Psoas muscle (tissue), 8 donors: Measurements from ENCODE around the gene C4B. TPM values are rescaled to one million over a fixed set of nuclear protein-coding genes. Genes with fewer than 3 reads are reported as not detected.
"Not testable (repeated sequence)": the region's sequence is repeated elsewhere in the genome, so short reads cannot be mapped to it uniquely, and the experiment has no call there.

ENCODE experiments used
- ATAC-seq, 4 donors: fragments of 200-7000 bp; cut with Tn5 transposase; one replicate each; pipeline ENCODE4 v1.9.1; 2020; ENCODE audit warnings: moderate library complexity in 3 of 4, mild to moderate bottlenecking in 2 of 4
- DNase-seq, 2 donors: peaks; one replicate each; pipeline ENCODE4 v3.0.0-alpha.2; 2020
- H3K27ac ChIP-seq: fragments of 200-600 bp; one replicate; pipeline ENCODE4 v1.8.0; 2022
- H3K27me3 ChIP-seq, 3 donors: fragments of 200-600 bp in 1 of 3; one replicate each; pipeline versions ENCODE4 v1.6.1 to v1.8.0; 2013 to 2022; ENCODE audit warnings: low read length in 2 of 3, mild to moderate bottlenecking in 2 of 3, moderate library complexity in 1 of 3; ENCODE audit not compliant: insufficient read depth in 3 of 3
- H3K36me3 ChIP-seq, 2 donors: fragments of 200-600 bp in 1 of 2; one replicate each; pipeline versions ENCODE4 v1.6.1 to v1.8.0; 2013 to 2022; ENCODE audit warnings: low read depth in 1 of 2, mild to moderate bottlenecking in 1 of 2, moderate library complexity in 1 of 2; ENCODE audit not compliant: insufficient read depth in 1 of 2
- H3K4me1 ChIP-seq: fragments of 200-600 bp; one replicate; pipeline ENCODE4 v1.8.0; 2022
- H3K4me3 ChIP-seq: fragments of 200-600 bp; one replicate; pipeline ENCODE4 v1.8.0; 2022; ENCODE audit warnings: mild to moderate bottlenecking
- H3K9me3 ChIP-seq: fragments of 200-600 bp; one replicate; pipeline ENCODE4 v1.8.0; 2022
- WGBS, 3 donors: extraction: QIAGEN DNeasy Blood & Tissue Kit; methylation state at CpG; one replicate each; pipeline versions ENCODE4 v1.1.6 to v1.1.7; 2013; 5-methylcytosine and 5-hydroxymethylcytosine counted together
- intact Hi-C, 2 donors: fragments of 100-400 bp; cut with DNase I; formaldehyde crosslinking; loops; one replicate each; pipeline versions ENCODE4 v1.11.0 to v1.14.2; 2022
- polyA plus RNA-seq, 3 donors: library from polyadenylated mRNA; stranded (reverse); fragments of 200-250 nt; gene quantifications; one replicate each; pipeline ENCODE4 v1.2.3, GENCODE V29; 2013
- total RNA-seq, 4 donors: library from RNA; stranded (reverse); fragmentation: NEBNext Ultra II Directional in 2 of 4; extraction: Animal tissue kit (Norgen Biotek cat#: 25700) in 2 of 4; gene quantifications; one replicate each; pipeline versions ENCODE4 v1.2.1 to v1.2.4, GENCODE V29; 2021 to 2023
- donor health status: healthy with polysubstance abuse.
- donor health status: DM: no; HTN: no; CAD: no; lungs with moderate emphysema.
- donor health status: Bipolar disorder and iron deficiency.
- donor health status: healthy.
- donor health status: DM: yes; HTN: yes; CAD: no.
- donor health status: DM: no; HTN: no; CAD: no.
- donor health status: DM: no; HTN: no; CAD: no.
- donor health status: DM: yes; HTN: yes; CAD: no.

Gene C4B
- total and polyA plus RNA-seq, 7 donors = 2.6 to 12.6 (median 5.6) TPM

DNA sequence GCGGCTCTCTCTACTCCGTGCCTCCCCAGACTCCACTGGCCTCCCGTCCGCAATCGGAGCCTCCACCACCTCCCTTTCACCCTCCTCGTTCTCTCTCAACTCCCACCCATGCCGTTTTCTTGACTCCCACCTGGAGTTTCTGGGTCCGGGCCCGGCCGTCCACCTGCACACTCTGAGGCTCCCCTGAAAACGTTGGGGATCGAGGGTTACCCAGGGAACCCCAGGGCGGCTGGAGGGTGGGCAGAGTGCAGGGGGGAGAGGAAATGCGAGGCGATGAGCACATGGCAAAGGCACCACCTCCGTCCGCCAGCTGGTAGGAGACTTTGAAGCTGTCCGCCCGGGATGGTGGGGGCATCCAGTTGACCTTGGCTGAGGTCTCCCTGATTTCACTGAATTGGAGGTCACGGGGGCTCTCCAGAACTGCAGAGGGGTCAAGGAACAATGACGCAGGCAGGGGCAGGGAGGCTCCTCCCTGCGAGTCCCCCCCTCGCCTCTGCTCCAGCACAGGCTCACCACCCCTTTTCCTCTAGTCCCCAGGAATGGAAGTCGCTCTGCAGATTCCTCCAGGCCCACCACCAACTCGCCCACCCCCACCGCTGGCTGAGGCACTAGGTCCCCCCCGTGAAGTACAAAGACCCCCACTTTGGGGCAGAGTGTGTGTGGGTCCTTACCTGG is 3.6 kb upstream of the C4B start:
- 70 to 76% (median 74%) methylated on average over 13 to 18 of the region's 27 CpGs for WGBS, 3 donors
- DNase-seq = peak; percentile 17 to 23
- H3K27me3 ChIP-seq, intact Hi-C loops, ATAC-seq, H3K9me3 ChIP-seq, H3K27ac ChIP-seq, H3K4me3 ChIP-seq, H3K36me3 ChIP-seq, H3K4me1 ChIP-seq: not testable (repeated sequence)

DNA sequence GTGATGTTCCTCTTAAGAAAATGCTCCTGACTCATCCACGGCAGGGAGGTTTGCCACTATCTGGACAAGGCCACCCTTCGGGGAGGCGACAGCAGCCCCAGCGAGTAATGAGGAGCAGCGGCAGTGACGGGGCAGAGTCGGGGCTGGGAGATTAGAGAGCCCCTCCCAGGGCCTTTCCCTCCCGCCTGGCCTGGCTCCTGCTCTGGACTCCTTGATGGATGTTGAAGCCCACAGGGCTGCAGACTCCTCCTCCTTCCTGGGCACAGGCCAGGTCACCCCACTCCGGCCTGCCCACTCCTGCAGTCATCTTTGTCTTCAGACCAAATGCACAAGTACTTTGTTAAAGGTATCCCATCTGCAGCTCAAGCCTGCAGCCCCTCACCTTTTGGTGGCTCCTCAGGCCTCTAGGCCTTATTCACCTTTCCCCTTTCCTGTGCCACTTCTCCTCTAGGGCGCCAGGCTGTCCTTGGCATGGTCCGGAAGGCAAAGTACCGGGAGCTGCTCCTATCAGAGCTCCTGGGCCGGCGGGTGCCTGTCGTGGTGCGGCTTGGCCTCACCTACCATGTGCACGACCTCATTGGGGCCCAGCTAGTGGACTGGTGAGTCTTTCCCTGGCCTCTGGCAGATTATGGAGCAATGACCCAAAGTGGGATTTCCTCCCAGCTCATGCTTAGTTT is 1.5 kb upstream of the C4B start:
- H3K4me1 ChIP-seq, intact Hi-C loops: not testable (repeated sequence)
- peak; percentile 47 to 49 for DNase-seq

DNA sequence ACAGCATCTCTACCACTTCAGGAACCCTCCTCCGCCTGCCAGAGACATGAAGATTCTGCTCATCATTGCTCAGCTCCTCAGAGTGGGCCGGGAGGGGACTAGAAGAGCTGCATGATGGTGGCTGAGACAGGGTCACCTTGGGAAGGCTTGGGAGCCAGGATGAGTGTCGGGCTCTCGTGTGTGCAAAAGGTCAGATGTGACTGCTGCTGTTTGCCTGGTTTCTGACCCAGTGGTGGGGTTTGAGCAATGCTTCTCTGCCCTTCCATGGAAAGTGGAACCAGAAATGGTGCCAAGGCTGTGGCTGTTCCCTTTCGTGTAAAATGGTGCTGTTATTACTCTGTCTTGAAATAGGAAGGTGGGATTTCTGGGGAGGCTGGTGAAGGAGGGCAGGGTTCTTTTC is 857 bp upstream of the C4B start:
- intact Hi-C loops, ATAC-seq, H3K27me3 ChIP-seq, H3K4me3 ChIP-seq, H3K4me1 ChIP-seq, H3K36me3 ChIP-seq, H3K27ac ChIP-seq, H3K9me3 ChIP-seq, DNase-seq: not testable (repeated sequence)
- no CpG with 5 or more reads among the region's 5 CpGs for WGBS, 3 donors

More for the DNA sequence above, 1.5 kb upstream of the C4B start:
- not testable (repeated sequence) for ATAC-seq, H3K36me3 ChIP-seq, H3K4me3 ChIP-seq, H3K27ac ChIP-seq, H3K27me3 ChIP-seq, H3K9me3 ChIP-seq
- WGBS, 3 donors = 82 to 85% (median 82%) methylated on average over 13 to 16 of the region's 17 CpGs

DNA sequence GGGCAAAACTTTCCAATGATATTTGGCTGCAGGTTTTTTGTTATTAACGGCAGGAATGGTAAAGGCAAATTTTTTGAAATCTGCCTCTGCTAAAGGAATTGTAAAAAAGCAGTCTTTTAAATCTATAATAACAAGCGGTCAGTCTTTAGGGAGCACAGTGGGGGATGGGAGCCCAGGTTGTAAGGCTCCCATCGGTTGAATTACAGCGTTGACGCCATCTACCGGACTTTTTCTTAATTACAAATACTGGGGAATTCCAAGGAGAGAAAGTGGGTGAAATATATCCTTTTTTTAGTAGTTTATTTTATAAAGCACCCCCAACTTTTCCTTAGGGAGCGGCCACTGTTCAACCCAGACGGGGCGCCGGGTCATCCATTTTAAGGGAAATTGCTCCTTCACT is 7.5 kb downstream of the C4B start:
- H3K27ac ChIP-seq, intact Hi-C loops, H3K9me3 ChIP-seq, H3K27me3 ChIP-seq, H3K36me3 ChIP-seq, H3K4me3 ChIP-seq, ATAC-seq, DNase-seq, H3K4me1 ChIP-seq: not testable (repeated sequence)
- no CpG with 5 or more reads among the region's 10 CpGs for WGBS, 3 donors

DNA sequence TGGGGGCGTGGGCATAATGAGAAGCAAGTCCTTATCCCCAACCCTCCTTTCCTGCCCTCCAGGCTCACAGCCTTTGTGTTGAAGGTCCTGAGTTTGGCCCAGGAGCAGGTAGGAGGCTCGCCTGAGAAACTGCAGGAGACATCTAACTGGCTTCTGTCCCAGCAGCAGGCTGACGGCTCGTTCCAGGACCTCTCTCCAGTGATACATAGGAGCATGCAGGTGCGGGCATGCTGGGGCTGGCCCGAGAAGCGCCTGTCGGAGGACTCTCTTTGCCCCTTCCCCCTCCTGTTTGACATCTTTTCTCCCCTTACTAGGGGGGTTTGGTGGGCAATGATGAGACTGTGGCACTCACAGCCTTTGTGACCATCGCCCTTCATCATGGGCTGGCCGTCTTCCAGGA is 14.0 kb downstream of the C4B start:
- H3K4me1 ChIP-seq, H3K27me3 ChIP-seq, intact Hi-C loops, H3K9me3 ChIP-seq, H3K4me3 ChIP-seq, DNase-seq, ATAC-seq, H3K36me3 ChIP-seq, H3K27ac ChIP-seq: not testable (repeated sequence)
- 40 to 75% (median 74%) methylated on average over 2 to 7 of the region's 10 CpGs for WGBS, 3 donors

DNA sequence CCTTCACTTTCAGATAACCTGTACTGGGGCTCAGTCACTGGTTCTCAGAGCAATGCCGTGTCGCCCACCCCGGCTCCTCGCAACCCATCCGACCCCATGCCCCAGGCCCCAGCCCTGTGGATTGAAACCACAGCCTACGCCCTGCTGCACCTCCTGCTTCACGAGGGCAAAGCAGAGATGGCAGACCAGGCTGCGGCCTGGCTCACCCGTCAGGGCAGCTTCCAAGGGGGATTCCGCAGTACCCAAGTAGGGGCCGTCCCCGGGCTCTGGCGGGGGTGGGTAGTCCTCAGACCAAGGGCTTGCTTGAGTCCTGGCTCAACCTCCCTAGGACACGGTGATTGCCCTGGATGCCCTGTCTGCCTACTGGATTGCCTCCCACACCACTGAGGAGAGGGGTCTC is 15.0 kb downstream of the C4B start:
- H3K9me3 ChIP-seq, H3K27ac ChIP-seq, intact Hi-C loops, H3K4me1 ChIP-seq, H3K36me3 ChIP-seq, ATAC-seq, H3K27me3 ChIP-seq, H3K4me3 ChIP-seq: not testable (repeated sequence)
- 92 to 97% (median 92%) methylated on average over 7 to 8 of the region's 14 CpGs for WGBS, 3 donors
- peak in 1 of 2 donors; percentile 26 for DNase-seq

DNA sequence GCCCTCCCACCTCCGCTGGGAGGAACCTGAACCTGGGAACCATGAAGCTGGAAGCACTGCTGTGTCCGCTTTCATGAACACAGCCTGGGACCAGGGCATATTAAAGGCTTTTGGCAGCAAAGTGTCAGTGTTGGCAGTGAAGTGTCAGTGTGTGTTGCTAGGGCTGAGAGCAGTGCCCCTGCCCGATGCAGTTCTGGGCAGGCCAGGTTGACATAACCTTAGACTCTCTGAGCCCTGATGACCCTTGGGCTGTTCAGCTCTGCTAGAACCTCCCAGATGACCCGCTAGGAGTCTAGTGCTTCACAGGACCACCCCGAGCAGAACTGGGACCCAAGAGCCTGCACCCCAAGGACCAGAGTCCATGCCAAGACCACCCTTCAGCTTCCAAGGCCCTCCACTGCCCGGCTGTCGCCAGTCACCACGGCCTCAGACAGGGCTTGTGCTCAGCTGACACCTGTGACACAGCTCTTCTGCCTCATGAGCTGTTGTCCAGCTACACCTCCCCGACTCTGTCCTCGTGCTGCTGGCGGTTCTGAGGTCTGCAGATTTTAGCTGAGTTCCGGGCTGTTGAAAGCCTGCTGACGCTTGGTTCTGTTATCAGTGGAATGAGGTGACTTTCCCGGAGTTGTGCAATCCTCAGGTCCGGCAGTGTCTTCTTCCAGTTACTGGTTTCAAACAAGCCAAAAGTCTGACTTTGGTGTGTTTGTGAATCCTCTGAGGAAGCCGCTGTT is 20.9 kb downstream of the C4B start:
- H3K27me3 ChIP-seq, H3K4me3 ChIP-seq, H3K27ac ChIP-seq, H3K9me3 ChIP-seq, H3K36me3 ChIP-seq, intact Hi-C loops, DNase-seq, H3K4me1 ChIP-seq, ATAC-seq: not testable (repeated sequence)
- WGBS, 3 donors = no CpG with 5 or more reads among the region's 16 CpGs

DNA sequence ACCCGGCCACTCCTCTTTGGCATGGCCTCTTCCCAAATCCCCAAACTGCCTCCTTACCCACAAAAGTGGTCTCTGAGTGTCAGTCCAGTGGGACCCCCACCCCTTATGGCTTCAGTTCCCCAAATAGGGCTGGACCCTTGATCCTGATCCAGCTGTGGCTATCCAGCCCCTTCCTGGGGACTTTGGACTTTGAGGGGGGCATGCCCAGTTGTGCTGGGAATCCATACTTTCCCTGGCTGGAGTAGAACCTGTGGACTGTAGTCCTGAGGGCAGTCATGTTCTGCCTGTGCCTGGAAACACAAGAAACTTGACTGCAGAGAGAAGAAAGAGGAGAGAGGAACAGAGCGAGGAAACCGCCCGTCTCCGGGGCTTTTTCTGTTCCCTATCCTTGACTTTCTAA is 22.5 kb downstream of the C4B start:
- peak; percentile 1 to 3 for DNase-seq
- not testable (repeated sequence) for ATAC-seq

DNA sequence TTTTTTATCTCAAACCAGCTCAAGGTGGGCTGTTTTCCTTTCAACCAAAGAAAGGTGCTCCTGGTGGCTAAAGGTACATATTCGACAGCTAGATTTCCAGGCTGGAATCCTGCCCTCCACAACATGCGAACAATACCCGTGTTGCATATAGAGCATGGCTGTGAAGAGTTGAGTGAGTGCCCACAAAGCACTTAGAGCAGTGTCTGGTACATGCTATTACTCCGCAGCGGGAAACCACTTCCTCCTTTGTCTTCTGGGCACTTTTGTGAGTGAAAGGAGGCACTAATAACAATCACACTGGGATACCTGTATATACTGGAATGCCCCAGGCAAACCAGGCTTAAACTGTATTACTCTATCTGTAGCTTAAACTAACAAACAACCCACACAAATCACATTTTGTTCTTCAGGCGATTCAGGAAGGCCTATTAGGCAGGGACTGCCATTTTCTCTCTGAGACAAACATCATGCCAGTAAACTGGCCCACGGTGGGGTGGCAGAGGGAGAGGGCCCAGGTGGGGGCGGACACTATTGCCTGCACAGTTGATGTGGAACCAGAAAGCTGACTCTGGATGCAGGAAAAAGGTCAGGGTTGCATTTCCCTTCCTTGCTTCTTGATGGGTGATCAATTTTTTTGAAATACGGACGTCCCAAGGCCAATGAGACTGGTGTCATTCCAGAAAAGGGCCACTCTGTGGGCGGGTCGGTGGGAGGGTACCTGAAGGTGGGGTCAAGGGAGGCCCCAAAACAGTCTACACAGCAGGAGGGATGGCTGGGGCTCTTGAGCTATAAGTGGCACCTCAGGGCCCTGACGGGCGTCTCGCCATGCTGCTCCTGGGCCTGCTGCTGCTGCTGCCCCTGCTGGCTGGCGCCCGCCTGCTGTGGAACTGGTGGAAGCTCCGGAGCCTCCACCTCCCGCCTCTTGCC is 23.3 kb downstream of the C4B start, which contains the start of gene CYP21A2:
Gene CYP21A2, plus strand, starts transcription at position 818 of the 927 bp plus-strand sequence. Its CDS starts 8 bp downstream, at position 826.
- H3K4me1 ChIP-seq, H3K27me3 ChIP-seq, ATAC-seq, intact Hi-C loops, H3K9me3 ChIP-seq, H3K36me3 ChIP-seq, H3K27ac ChIP-seq, H3K4me3 ChIP-seq: not testable (repeated sequence)
- WGBS, 3 donors = 80 to 84% (median 83%) methylated on average over 9 to 15 of the region's 19 CpGs
- DNase-seq = peak in 1 of 2 donors; percentile 45

More for the DNA sequence above, 22.5 kb downstream of the C4B start:
- H3K4me1 ChIP-seq, H3K4me3 ChIP-seq, H3K9me3 ChIP-seq, H3K27ac ChIP-seq, intact Hi-C loops, H3K27me3 ChIP-seq, H3K36me3 ChIP-seq: not testable (repeated sequence)
- WGBS, 3 donors = 76 to 86% (median 79%) methylated on average over 4 to 5 of the region's 5 CpGs

DNA sequence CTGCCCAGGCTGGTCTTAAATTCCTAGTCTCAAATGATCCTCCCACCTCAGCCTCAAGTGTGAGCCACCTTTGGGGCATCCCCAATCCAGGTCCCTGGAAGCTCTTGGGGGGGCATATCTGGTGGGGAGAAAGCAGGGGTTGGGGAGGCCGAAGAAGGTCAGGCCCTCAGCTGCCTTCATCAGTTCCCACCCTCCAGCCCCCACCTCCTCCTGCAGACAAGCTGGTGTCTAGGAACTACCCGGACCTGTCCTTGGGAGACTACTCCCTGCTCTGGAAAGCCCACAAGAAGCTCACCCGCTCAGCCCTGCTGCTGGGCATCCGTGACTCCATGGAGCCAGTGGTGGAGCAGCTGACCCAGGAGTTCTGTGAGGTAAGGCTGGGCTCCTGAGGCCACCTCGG is 24.3 kb downstream of the C4B start:
- H3K4me1 ChIP-seq, H3K36me3 ChIP-seq, H3K27me3 ChIP-seq, H3K27ac ChIP-seq, ATAC-seq, H3K9me3 ChIP-seq, intact Hi-C loops, H3K4me3 ChIP-seq: not testable (repeated sequence)
- peak in 1 of 2 donors; percentile 16 for DNase-seq
- WGBS, 3 donors = 74 to 94% (median 79%) methylated on average over 3 to 4 of the region's 5 CpGs
